Activated T-helper 1 cell treated with anti-CD3 and anti-CD28 coated beads, Interleukin-2, amount 50 U/mL, for 16 hours (primary cell): Measurements from ENCODE around the gene DDI2.
A peak's percentile ranks its signal among the peaks of the same experiment; 100 is the strongest.
"Not testable (repeated sequence)": the region's sequence is repeated elsewhere in the genome, so short reads cannot be mapped to it uniquely, and the experiment has no call there.

Experiments used
- DNase-seq, 2 donors: peaks; one replicate each; pipeline ENCODE4 v3.0.0-alpha.2; 2020; ENCODE audit warnings: low read depth in 1 of 2, low spot score in 1 of 2

Gene DDI2

DNA sequence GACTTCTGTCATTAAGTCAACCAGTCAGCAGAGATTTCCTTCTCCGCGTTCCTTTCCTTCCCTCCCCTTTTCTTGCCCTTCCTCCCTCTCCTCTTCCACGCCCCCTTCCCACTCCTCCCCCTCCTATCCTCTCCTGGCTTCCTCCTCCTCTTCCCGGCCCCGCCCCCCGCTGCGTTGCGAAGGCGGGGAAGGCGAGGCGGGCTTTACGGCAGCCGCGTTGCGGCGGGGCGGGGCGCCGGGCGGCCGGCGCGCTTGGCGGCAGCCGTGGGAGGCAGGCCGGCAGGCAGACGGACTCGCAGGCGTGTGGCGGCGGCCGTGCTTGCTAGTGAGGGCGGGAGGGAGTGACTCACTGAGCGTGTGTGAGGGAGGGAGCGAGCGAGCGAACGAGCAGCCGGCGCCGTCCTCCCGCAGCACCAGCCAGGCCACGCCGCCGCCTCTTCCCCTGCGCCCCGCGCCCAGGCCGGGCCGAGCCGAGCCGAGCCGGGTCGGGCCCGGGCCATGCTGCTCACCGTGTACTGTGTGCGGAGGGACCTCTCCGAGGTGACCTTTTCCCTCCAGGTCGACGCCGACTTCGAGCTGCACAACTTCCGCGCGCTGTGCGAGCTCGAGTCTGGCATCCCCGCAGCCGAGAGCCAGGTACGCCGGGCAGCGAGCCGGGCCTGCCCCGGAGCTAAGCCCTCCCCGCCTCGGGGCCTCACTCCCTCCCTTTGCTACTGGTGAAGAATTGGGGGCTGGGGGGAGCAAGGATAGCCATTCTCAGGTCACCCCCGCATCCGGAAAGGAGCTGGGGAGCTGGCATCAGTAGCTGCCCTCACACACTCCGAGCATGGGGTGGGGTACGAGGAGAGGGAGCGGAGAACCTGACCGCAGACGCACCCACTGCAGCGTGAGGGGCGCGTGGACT, at the start of gene DDI2:
Gene DDI2, plus strand, starts transcription at position 286 of the 904 bp plus-strand sequence. Its CDS starts 213 bp downstream, at position 499.
- DNase-seq, result peak; percentile 84 to 92

DNA sequence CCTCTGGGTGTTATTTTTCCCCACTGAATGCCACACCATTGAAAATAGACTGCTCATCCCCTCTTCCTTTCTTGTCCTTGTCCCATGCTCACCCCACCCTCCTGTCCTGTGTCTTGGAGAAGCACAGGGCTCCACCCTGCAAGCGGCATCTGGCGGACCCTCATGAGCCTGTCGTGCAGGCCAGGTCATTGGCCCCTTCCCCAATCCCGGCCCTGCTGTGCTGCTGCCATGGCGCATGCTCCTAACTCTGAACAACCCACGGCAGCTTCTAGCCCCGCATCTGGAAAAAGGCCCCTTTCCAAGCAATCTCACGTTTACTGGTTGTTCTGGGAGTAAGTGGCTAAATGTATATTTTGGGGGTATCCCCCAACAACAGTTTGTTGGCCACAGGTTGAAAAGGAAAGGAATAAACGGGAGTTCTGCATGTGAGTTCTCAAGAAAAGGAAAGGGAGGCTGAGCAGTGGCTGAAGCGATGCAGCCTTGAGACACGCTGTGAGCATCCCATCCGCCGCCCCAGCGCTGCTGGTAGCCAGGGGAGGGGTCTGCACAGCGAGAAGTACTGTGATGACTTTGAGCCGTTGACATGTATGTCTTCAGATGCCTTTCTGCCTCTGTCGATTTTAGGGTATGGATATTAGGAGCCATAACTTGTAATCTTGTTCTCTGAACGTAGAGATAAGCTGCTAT, 48.7 kb upstream of the DDI2 start:
- no peak for DNase-seq

DNA sequence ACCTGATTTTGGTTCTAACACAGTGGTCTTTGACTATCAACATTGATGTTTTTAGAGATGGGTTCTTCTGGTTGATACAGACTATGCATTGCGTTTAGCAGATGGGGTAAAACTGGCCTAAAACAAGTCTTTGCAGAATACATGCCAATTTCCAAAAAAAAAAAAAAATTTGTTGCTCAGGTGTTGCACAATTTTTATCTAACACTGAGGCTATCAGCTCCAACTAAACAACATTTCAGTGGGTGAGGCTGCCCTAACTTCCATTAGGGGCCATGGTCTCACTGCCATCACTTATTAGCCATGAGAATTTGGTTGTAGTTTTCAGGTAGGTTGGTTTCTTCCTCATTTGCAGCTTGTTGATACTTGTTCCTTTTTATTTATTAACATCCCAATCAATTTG, 46.4 kb upstream of the DDI2 start:
- no peak for DNase-seq

DNA sequence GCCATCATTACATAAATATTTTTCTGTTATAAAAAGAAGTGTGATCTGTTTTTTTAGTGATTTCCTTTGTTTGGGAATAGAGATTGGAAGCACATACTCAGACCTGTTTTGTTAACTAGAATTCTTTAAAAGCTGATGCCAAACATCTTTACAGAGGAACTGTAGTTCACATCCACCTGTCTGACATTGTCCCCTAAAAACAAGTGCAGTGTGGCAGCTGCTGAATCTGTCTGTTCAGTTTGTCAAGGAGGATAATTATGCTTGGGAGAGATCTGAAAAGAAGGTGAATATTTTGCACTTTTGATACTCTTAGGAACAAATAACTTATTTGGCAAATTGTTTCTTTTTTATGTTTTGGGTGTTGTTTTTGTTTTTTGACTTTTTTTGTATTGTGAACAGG, 46.0 kb upstream of the DDI2 start:
- DNase-seq, result no peak

DNA sequence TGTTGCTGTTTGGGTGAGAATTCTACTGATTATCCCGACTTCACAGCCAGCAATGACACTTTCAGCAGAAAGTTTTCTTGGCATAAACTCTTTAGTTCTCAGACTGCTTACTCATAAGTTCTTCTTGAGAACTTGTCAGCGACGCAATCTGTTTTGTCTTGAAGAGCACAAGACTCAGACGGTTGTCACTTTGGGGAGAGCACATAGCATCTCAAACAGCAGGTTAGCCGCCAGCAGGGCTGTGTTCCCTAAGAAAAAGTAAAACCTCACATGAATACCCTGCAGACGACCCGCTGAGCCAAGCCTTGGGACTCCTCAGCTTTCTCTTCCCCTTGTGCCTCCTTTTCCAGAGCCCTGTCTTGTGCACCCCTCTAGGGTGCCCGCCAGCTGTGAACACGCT, 43.8 kb upstream of the DDI2 start:
- DNase-seq, result no peak

DNA sequence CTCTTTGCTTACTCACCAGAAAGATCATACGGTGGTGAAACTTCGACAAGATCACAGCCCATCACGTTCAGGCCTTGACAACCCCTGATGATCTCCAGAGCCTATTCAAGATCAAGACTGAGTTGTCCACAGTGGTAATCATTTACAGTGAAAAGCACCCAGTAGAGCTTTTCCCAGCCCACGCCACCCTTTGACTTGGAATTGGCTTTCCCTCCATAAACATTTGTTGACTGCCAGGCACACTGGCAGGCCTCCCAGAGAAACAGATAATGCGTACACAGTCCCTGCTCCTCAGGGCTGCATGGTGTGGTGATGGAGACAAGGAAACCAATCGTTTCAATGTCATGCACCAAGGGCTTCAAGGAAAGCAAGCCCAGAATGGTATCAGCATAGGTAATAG, 42.5 kb upstream of the DDI2 start:
- DNase-seq, result no peak

DNA sequence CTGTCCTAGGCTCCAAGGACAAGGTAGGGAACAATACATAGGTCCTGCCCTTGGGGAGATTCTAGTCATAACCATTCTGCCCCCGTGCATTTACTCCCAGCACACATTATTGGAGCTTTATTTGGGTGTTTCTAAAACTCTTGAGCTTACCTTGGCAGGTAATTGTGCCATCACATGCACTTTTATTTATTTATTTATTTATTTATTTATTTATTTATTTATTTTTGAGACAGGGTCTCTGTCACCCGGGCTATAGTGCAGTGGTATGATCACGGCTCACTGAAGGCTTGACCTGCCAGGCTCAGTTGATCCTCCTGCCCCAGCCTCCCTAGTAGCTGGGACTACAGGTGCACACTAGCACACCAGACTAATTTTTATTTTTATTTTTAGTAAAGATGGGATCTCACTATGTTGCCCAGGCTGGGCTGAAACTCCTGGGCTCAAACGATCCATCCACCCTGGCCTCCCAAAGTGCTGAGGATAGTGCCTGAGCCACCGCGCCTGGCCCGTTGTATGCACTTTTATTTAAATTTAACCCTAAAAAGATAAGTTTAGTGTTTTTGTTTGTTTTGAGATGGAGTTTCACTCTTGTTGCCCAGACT, 41.6 kb upstream of the DDI2 start:
- no peak for DNase-seq

DNA sequence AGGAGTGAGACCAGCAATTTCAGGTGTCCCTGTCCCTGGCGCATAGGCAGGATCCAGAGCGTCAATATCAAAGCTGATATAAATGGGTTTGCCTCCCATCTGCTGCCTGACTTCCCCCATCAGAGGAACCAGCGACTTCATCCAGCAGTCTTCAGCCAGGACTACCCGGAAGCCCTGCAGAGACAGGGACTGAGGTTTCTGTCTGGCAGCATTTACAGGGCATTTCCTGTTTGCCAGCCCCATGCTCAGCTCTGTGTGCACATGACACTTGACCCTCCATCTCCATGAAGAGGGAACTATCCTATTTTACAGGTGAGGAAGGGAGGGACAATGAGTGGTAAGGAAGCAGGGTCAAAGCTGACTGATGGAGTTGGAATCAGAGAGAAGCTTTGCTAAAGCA, 39.6 kb upstream of the DDI2 start:
- no peak for DNase-seq

DNA sequence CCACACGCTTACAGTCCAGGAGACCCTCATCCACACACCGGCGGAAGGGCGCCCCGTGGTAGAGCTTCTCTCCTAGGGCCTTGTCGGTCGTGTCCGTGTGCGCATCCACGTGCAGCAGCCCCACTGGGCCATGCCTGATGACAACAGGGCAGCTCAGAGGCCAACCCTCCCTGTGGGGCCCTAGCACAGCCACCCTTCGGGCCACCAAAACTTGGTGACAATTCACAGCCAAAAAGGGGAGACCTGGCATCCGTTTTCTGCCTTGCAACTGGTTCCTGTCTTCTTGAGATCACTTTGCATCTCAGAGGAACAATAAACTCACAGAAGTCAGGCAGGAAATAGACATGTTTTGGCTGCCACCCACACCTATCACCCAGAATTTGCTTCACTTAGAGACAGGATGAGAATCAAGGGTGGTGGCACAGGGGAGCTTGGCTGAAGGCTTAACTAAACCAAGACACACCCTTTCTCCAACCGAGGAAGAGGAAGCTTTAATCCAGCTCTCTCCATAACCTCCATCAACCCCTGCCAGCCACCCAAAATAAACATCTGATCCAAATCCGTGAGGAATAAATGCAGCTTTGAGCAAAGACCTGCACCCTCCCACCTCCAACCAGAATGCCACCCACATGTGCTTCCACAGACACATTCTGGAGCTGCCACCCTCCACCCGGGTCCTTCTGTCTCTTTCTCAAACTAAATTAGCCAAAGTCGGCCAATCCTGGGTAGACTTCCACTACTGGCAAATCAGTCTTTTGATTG, 38.2 kb upstream of the DDI2 start:
- DNase-seq, result no peak

DNA sequence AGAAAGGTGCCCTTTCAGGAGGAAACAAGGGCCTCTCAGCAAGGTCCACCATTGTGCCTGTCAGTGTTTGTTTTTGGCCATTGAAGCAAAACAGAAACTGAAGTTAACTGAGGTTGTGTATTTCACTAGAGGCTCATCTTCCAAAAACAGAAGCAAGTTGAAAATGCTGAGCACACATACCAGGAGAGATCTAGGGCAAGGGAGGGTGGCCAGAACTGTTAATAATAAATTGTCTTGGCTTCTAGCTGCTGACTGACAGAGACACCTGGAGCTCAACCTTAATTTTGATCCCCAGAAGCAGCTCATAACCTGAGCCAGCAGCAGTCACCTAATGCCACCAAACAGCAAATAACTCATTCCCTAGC, 37.6 kb upstream of the DDI2 start:
- DNase-seq, result no peak

DNA sequence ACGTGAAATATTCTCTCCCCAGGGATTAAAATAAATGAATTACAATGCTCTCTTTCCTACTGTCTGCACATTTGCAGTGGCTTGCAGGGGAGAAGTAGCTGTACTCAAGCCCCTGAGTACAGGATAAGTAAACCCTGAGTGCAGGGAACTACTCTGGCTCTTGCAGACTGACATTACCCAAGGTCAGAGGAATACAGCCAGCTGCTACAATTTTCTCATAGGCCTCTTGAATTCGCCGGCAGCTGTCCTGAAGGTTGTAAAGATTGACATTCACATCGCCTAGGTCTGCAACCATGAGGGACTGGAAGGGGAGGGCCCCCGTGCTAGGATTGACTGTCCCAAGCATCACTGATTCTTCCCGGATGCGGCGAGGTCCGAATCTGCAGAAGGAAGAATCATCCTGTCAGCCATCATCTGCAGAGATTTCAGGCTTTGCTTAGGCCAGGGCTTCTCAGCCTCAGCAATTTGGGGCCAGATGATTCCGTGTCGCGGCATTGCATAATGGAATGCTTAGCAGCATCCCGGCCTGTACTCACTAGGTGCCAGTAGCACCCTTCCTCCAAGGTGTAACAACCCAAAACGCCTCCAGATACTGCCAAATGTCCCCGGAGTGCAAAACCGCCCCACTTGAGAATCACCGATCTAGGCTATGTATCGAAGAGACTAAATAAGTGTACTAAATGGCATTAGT, 34.1 kb upstream of the DDI2 start:
- no peak for DNase-seq

DNA sequence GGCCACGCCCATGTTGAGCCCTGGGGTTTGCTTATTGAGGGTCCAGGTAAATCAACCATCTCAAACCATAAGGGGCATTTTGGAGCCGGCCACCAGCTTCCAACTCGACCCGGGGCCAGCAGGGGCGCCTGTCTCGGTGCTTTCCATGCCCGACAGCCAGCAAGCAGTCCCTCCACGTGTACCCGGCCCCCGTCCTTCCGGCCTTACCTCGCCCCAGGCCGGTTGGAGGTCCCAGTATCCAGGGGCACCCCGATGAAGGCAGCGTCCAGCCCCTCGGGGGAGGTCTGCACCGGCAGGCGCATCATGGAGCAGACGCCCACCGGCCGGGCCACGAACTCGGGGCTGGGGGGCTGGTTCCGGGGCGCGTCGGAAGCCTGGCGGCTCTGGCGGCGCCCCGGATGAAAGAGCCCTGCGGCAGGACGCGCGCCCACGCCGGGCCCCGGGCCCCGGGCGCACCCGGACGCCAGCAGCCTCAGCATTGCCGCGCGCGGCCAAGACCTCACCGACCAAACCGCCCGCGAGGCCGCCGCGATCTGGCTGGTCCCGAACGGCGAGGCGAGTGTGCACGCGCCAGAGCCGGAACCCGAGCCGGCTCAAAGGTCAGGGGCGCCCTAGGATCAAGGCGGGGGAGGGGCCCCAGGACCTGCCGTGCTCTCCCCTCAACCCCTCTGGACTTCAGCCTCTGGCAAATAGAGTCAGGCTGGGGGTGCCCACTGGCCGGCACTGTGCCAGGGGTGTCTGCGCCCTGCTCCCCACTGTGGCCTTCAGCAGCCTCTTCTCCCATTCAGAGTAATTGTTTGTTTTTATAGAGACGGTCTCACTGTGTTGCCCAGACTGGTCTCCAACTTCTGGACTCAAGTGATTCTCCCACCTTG, 32.5 kb upstream of the DDI2 start, which contains the start of gene AGMAT:
Gene AGMAT, minus strand, starts transcription at position 563 of the 875 bp plus-strand sequence. Its CDS starts 84 bp downstream, at position 479.
- peak; percentile 18 to 41 for DNase-seq

DNA sequence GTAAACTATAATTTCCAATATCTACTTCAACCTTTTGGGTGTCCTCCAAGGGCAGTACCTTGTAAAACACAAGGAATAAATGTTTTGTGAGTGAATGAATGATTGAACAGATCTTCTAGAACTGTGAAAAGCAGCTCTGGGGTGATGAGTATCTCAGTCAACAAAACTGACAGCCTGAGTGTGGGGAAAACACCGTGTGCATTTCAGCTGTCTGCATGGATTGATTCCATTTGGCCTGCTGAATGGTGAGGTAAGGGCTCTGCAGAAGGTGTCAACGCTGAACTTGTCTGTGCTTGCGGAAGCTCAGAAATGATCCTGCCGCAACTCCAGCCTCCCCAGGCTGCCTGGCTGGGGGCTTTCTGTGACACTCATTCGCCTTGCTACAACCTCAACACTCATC, 25.0 kb upstream of the DDI2 start:
- DNase-seq, result no peak

DNA sequence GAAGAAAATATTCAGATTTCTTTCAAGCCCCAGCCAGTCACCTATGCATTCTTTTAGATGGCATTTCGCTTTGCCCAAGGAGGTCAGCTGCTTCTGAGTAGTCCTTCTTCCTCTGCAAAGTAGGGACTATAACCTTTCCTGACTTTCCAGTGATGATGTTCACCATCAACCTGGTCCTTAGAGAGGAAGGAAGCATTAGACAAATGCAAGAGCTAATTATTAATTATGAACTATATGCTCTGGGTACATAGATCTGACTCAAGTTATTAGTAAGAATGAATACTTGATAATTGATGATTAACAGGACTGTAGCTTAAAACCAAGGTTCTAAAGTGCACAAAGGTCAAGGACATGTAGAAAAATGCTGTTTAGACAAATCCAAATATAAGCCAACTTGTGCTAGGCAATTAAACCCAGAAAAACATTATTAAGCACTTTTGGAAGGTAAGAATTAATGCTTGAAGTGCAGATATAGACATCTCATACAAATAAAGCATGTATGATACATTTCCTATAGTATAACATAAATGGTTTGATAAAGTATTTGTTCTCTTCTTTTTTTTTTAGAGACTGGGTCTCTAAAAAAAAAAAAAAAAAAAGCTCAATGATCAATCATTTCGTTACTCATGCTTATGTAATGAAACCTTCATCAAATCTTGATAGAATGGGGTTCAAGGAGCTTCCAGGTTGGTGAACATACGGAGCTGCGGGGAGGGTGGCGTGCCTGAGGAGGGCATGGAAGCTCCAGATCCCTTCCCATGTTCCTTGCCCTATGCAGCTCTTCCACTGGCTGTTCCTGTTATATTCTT, 21.2 kb upstream of the DDI2 start:
- DNase-seq, result no peak

DNA sequence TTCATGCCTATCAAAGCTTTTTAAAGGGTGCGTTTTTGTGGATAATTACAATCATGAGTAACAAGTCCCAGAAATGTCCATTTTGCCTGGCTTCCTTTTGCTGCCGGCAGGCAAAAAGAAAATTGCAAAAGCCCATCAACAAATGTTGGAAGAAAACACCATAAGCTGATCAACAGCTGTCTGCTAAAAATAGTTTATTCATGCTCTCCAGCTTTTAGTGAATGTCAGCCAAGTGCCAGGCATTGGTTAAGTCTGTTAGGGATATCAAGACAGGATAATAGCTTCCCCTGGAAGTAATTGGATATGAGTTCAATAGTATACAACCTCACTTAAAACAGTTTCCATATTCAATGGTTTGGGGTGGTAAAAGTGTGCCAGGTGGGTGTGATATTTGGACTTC, 18.8 kb upstream of the DDI2 start:
- no peak for DNase-seq

DNA sequence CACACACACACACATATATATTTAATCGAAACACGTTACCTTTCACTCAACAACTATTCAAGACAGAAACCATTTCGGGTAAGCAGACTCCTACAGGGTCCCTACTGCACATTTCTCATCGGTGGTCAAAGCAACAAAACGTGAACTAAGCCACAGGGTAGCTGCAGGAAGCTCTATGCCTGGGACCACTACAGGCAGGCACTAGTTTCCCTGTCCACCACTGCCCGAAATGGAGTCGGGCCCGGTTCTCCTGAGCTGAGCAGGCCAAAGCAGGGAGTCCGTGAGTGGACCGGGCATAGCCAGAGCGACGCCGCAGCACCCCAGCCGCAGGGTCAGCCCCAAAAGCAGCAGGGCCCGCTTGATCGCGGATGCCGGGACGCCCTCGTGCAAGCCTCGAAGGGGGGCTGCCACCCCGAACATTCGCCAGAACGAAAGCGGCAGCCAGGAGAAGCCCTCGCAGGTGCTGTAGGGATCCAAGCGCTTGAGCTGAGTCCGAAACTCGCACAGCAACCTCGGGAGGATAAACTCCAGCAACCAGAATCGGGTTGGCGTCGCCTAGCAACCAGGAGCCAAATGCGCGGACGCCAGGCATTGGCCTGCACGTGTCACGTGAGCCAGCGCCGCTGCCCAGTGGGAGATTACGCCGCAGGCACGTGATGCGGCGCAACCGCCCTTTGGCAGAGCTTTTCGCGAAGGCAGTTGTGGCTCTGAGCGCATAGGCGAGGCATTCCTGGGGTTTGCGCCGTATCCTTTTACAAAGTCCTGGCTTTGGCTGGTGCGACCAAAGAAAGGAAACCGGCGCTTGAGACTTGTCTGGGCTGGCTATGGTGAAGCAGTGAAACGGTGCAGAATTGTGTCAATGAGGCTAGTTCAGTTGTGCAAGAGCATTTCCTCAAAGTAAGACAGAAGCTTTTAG, 13.9 kb upstream of the DDI2 start:
- DNase-seq, result peak; percentile 77 to 81

DNA sequence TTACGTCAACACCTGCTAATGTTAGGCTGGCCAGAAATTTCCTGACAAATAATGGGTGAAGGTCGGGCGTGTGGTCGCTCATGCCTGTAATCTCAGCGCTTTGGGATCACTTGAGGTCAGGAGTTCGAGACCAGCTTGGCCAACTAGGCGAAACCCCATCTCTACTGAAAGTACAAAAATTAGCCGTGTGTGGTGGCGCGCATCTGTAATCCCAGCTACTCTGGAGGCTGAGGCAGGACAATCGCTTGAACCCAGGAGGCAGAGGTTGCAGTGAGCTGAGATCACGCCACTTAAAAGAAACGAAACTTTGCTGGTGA, 13.3 kb upstream of the DDI2 start:
- not testable (repeated sequence) for DNase-seq

DNA sequence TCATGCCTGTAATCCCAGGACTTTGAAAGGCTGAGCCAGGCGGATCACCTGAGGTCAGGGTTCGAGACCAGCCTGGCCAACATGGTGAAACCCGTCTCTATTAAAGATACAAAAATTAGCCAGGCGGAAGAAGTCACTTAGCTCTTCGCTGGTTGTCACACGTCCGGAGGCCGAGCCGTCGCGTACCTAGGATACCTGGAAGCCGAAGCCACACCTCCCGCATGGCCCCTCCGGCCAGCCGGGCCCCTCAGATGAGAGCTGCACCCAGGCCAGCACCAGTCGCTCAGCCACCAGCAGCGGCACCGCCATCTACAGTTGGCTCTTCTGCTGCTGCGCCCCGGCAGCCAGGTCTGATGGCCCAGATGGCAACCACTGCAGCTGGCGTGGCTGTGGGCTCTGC, 12.9 kb upstream of the DDI2 start:
- DNase-seq, result not testable (repeated sequence)
